Trophoblast cell (in vitro differentiated cells and primary cell): ENCODE results near the gene UFD1.

ENCODE experiments used
- DNase-seq, 2 donors: peaks; one replicate each; pipeline ENCODE4 v3.0.0-alpha.2; 2016
- H2AFZ ChIP-seq: 2 replicates; pipeline ENCODE4 v1.6.1; 2013; ENCODE audit warnings: low read length, moderate library complexity, mild to moderate bottlenecking; ENCODE audit not compliant: insufficient read depth, poor library complexity
- H2AK5ac ChIP-seq: 2 replicates; pipeline ENCODE4 v1.6.1; 2013; ENCODE audit warnings: mild to moderate bottlenecking, low read length
- H2BK120ac ChIP-seq: 2 replicates; pipeline ENCODE4 v1.6.1; 2013; ENCODE audit warnings: low read length, mild to moderate bottlenecking, moderate library complexity; ENCODE audit not compliant: insufficient read depth, poor library complexity
- H2BK12ac ChIP-seq: 2 replicates; pipeline ENCODE4 v1.6.1; 2013; ENCODE audit warnings: mild to moderate bottlenecking, low read length, moderate library complexity
- H2BK5ac ChIP-seq: 2 replicates; pipeline ENCODE4 v1.6.1; 2013; ENCODE audit warnings: low read length, low read depth, moderate library complexity, mild to moderate bottlenecking; ENCODE audit not compliant: poor library complexity
- H3K14ac ChIP-seq: 2 replicates; pipeline ENCODE4 v1.6.1; 2013; ENCODE audit warnings: mild to moderate bottlenecking, low read length
- H3K18ac ChIP-seq: 2 replicates; pipeline ENCODE4 v1.6.1; 2013; ENCODE audit warnings: mild to moderate bottlenecking, low read length
- H3K23ac ChIP-seq: 2 replicates; pipeline ENCODE4 v1.6.1; 2013; ENCODE audit warnings: low read length
- H3K27ac ChIP-seq: 2 replicates; pipeline ENCODE4 v1.5.1; 2013; ENCODE audit warnings: low read depth, mild to moderate bottlenecking, inconsistent platforms, low read length, moderate library complexity
- H3K27me3 ChIP-seq: 2 replicates; pipeline ENCODE4 v1.6.1; 2013; ENCODE audit warnings: inconsistent platforms, mild to moderate bottlenecking, low read length, moderate library complexity; ENCODE audit not compliant: insufficient read depth
- H3K36me3 ChIP-seq, 2 experiments: 1 replicate in 1 of 2; 2 replicates in 1 of 2; pipeline ENCODE4 v1.6.1; 2013; ENCODE audit warnings: low read length in 2 of 2, mild to moderate bottlenecking in 2 of 2, moderate library complexity in 1 of 2; ENCODE audit not compliant: insufficient read depth in 2 of 2, control insufficient read depth in 1 of 2
- H3K4ac ChIP-seq: 2 replicates; pipeline ENCODE4 v1.6.1; 2013; ENCODE audit warnings: low read depth, mild to moderate bottlenecking, low read length, moderate library complexity
- H3K4me1 ChIP-seq, 2 experiments: 1 replicate in 1 of 2; 2 replicates in 1 of 2; pipeline ENCODE4 v1.6.1; 2013; ENCODE audit warnings: low read length in 2 of 2, mild to moderate bottlenecking in 2 of 2, moderate library complexity in 1 of 2; ENCODE audit not compliant: insufficient read depth in 2 of 2, control insufficient read depth in 1 of 2
- H3K4me2 ChIP-seq: 2 replicates; pipeline ENCODE4 v1.6.1; 2013; ENCODE audit warnings: inconsistent platforms, mild to moderate bottlenecking, low read length, moderate library complexity
- H3K4me3 ChIP-seq: 2 replicates; pipeline ENCODE4 v1.5.1; 2013; ENCODE audit warnings: mild to moderate bottlenecking, low read depth, low read length, inconsistent platforms
- H3K79me1 ChIP-seq: one replicate; pipeline ENCODE4 v1.6.1; 2013; ENCODE audit warnings: low read length
- H3K79me2 ChIP-seq: 2 replicates; pipeline ENCODE4 v1.6.1; 2013; ENCODE audit warnings: low read length, mild to moderate bottlenecking; ENCODE audit not compliant: control insufficient read depth, insufficient read depth, poor library complexity
- H3K9ac ChIP-seq: 2 replicates; pipeline ENCODE4 v1.6.1; 2013; ENCODE audit warnings: mild to moderate bottlenecking, low read length
- H3K9me3 ChIP-seq: 2 replicates; pipeline ENCODE4 v1.6.1; 2013; ENCODE audit warnings: low read depth, mild to moderate bottlenecking, control low read depth, inconsistent platforms, low read length; ENCODE audit not compliant: insufficient read depth
- H4K12ac ChIP-seq: 2 replicates; pipeline ENCODE4 v1.6.1; 2013; ENCODE audit warnings: low read depth, mild to moderate bottlenecking, low read length, moderate library complexity
- H4K8ac ChIP-seq: 2 replicates; pipeline ENCODE4 v1.6.1; 2013; ENCODE audit warnings: low read depth, mild to moderate bottlenecking, low read length, moderate library complexity
- H4K91ac ChIP-seq: one replicate; pipeline ENCODE4 v1.6.1; 2013; ENCODE audit warnings: low read depth, mild to moderate bottlenecking, low read length, moderate library complexity
- WGBS: extraction: QIAGEN DNeasy Blood & Tissue Kit; methylation state at CpG from one replicate; pipeline ENCODE4 v1.1.7; 2013; ENCODE audit warnings: missing lambda C conversion rate; ENCODE audit not compliant: insufficient read length, insufficient coverage; ENCODE audit errors: extremely low coverage; 5-methylcytosine and 5-hydroxymethylcytosine counted together

UFD1 gene

DNA sequence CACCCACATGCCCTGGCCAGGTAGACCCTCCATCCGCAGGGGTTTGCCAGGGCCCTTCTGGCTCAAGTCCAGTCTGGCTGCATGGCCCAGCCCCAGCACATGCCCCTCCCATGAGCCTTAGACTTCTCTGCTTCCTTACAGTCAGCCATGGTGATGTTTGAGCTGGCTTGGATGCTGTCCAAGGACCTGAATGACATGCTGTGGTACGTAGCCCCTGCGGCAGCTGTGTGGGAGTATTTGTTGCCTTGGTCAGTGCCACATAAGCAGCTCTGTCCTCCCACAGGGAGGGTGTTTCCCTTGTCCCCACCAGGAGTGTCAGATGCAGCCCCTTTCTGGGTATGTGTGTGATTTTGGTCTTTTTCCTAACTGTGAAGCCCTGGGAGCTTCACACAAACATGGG, 18.3 kb upstream of the UFD1 start:
- no peak for DNase-seq
- no CpG with 5 or more reads among the region's 3 CpGs for WGBS
- H4K8ac ChIP-seq, result no peak overlapping the region
- no peak overlapping the region for H3K18ac ChIP-seq
- no peak overlapping the region for H2BK12ac ChIP-seq
- H2AFZ ChIP-seq, result no peak overlapping the region
- H3K4me1 ChIP-seq, result no peaks in the 10 kb centered on the region
- H3K4ac ChIP-seq, result no peak overlapping the region
- H2BK120ac ChIP-seq, result no peak overlapping the region
- no peak overlapping the region for H3K27ac ChIP-seq
- no peak overlapping the region for H3K4me2 ChIP-seq
- H3K79me1 ChIP-seq, result no peaks in the 10 kb centered on the region
- no peak overlapping the region for H2AK5ac ChIP-seq
- no peak overlapping the region for H4K91ac ChIP-seq
- no peak overlapping the region for H4K12ac ChIP-seq
- no peak overlapping the region for H3K9ac ChIP-seq
- no peak overlapping the region for H2BK5ac ChIP-seq
- H3K79me2 ChIP-seq, result no peaks in the 10 kb centered on the region
- no peaks in the 10 kb centered on the region for H3K27me3 ChIP-seq
- no peak overlapping the region for H3K4me3 ChIP-seq
- H3K14ac ChIP-seq, result no peak overlapping the region
- no peaks in the 10 kb centered on the region for H3K9me3 ChIP-seq
- peaks cover 37 to 38% of the 10 kb centered on the region in 2 experiments for H3K36me3 ChIP-seq
- H3K23ac ChIP-seq, result no peak overlapping the region

- Histone ChIP-seq H3K4me1 (no peaks in the 10 kb centered on the region), H3K27ac (no peak overlapping the region), H2AK5ac (no peak overlapping the region), H3K4ac (no peak overlapping the region), H3K79me2 (no peaks in the 10 kb centered on the region), H2BK12ac (no peak overlapping the region), H3K36me3 (peaks cover 40 to 41% of the 10 kb centered on the region in 2 experiments), H4K8ac (no peak overlapping the region), H4K12ac (no peak overlapping the region), H3K14ac (no peak overlapping the region), H3K4me3 (no peak overlapping the region), H4K91ac (no peak overlapping the region), H2BK5ac (no peak overlapping the region), H3K79me1 (no peaks in the 10 kb centered on the region), H2AFZ (no peak overlapping the region), H3K9ac (no peak overlapping the region), H3K23ac (no peak overlapping the region), H3K9me3 (no peaks in the 10 kb centered on the region), H2BK120ac (no peak overlapping the region), H3K27me3 (no peaks in the 10 kb centered on the region), H3K18ac (no peak overlapping the region), H3K4me2 (no peak overlapping the region)
- WGBS, result no CpG with 5 or more reads among the region's 3 CpGs
- no peak for DNase-seq
These were observed 17.3 kb upstream of the UFD1 start for GRCh38 chr22:19496324-19496630.

GRCh38 chr22:19495562-19496323, 16.8 kb upstream of the UFD1 start:
- no CpG with 5 or more reads among the region's 5 CpGs for WGBS
- Histone ChIP-seq H4K12ac (no peak overlapping the region), H2AFZ (no peak overlapping the region), H2BK5ac (no peak overlapping the region), H3K4ac (no peak overlapping the region), H3K79me1 (no peaks in the 10 kb centered on the region), H3K4me2 (no peak overlapping the region), H2BK12ac (no peak overlapping the region), H3K27ac (no peak overlapping the region), H3K14ac (no peak overlapping the region), H3K36me3 (peaks cover 40 to 41% of the 10 kb centered on the region in 2 experiments), H2BK120ac (no peak overlapping the region), H3K18ac (no peak overlapping the region), H3K27me3 (no peaks in the 10 kb centered on the region), H3K9ac (no peak overlapping the region), H3K4me1 (no peaks in the 10 kb centered on the region), H4K8ac (no peak overlapping the region), H3K79me2 (no peaks in the 10 kb centered on the region), H3K9me3 (no peaks in the 10 kb centered on the region), H3K4me3 (no peak overlapping the region), H3K23ac (no peak overlapping the region), H2AK5ac (no peak overlapping the region), H4K91ac (no peak overlapping the region)
- peak in 1 of 2 donors; percentile 13 for DNase-seq

GRCh38 chr22:19494676-19495173, 15.7 kb upstream of the UFD1 start:
- H2BK12ac ChIP-seq, result no peak overlapping the region
- no peak overlapping the region for H3K4me2 ChIP-seq
- no peak overlapping the region for H3K4ac ChIP-seq
- no peak overlapping the region for H2BK120ac ChIP-seq
- no peak overlapping the region for H4K12ac ChIP-seq
- H3K79me1 ChIP-seq, result no peaks in the 10 kb centered on the region
- no peak overlapping the region for H2AFZ ChIP-seq
- H3K23ac ChIP-seq, result no peak overlapping the region
- no peaks in the 10 kb centered on the region for H3K79me2 ChIP-seq
- H4K91ac ChIP-seq, result no peak overlapping the region
- no peak overlapping the region for H3K18ac ChIP-seq
- no CpG with 5 or more reads among the region's 6 CpGs for WGBS
- no peaks in the 10 kb centered on the region for H3K27me3 ChIP-seq
- DNase-seq, result no peak
- H3K9me3 ChIP-seq, result no peaks in the 10 kb centered on the region
- H2BK5ac ChIP-seq, result no peak overlapping the region
- H3K4me3 ChIP-seq, result no peak overlapping the region
- H3K27ac ChIP-seq, result no peak overlapping the region
- no peak overlapping the region for H3K14ac ChIP-seq
- no peaks in the 10 kb centered on the region for H3K4me1 ChIP-seq
- peaks cover 40 to 41% of the 10 kb centered on the region in 2 experiments for H3K36me3 ChIP-seq
- H2AK5ac ChIP-seq, result no peak overlapping the region
- no peak overlapping the region for H3K9ac ChIP-seq
- no peak overlapping the region for H4K8ac ChIP-seq
